Activated T-cell treated with anti-CD3 and anti-CD28 coated beads for 1 hour (primary cell): Measurements from ENCODE around the gene SRGAP1.

ENCODE experiments used
- DNase-seq: peaks from one replicate; pipeline ENCODE4 v3.0.0-alpha.2; 2020; ENCODE audit warnings: low read depth

SRGAP1 gene

GRCh38 chr12:63844391-63845341 lies at the start of gene SRGAP1:
TSS of gene SRGAP1 (plus strand) at chr12:63844700. CDS start at chr12:63844817, 117 bp downstream.
- no peak for DNase-seq

- DNase-seq = no peak
Measured at GRCh38 chr12:63795032-63795687, 49.3 kb upstream of the SRGAP1 start.

- no peak for DNase-seq
Measured at GRCh38 chr12:63795944-63796343, 48.6 kb upstream of the SRGAP1 start.

- no peak for DNase-seq
Measured at GRCh38 chr12:63802012-63802608, 42.4 kb upstream of the SRGAP1 start.

GRCh38 chr12:63804746-63805145 lies 39.8 kb upstream of the SRGAP1 start:
- no peak for DNase-seq

- no peak for DNase-seq
Measured at GRCh38 chr12:63805704-63806672, 38.5 kb upstream of the SRGAP1 start.

GRCh38 chr12:63808631-63809030 lies 35.9 kb upstream of the SRGAP1 start:
- DNase-seq = no peak

- DNase-seq = no peak
Measured at GRCh38 chr12:63809566-63809965, 34.9 kb upstream of the SRGAP1 start.

GRCh38 chr12:63811334-63811733 lies 33.2 kb upstream of the SRGAP1 start:
- DNase-seq = no peak

- no peak for DNase-seq
Measured at GRCh38 chr12:63811755-63812154, 32.7 kb upstream of the SRGAP1 start.

GRCh38 chr12:63814146-63814772 lies 30.2 kb upstream of the SRGAP1 start:
- no peak for DNase-seq

- DNase-seq = no peak
Measured at GRCh38 chr12:63815482-63815852, 29.0 kb upstream of the SRGAP1 start.

GRCh38 chr12:63816031-63816430 lies 28.5 kb upstream of the SRGAP1 start:
- no peak for DNase-seq

GRCh38 chr12:63820427-63820826 lies 24.1 kb upstream of the SRGAP1 start:
- no peak for DNase-seq

GRCh38 chr12:63821781-63822251 lies 22.7 kb upstream of the SRGAP1 start:
- DNase-seq = no peak

- no peak for DNase-seq
Measured at GRCh38 chr12:63822352-63822751, 22.1 kb upstream of the SRGAP1 start.

- DNase-seq = no peak
Measured at GRCh38 chr12:63823040-63823439, 21.5 kb upstream of the SRGAP1 start.

GRCh38 chr12:63826006-63826585 lies 18.4 kb upstream of the SRGAP1 start:
- DNase-seq = no peak

GRCh38 chr12:63828867-63829266 lies 15.6 kb upstream of the SRGAP1 start:
- no peak for DNase-seq

- no peak for DNase-seq
Measured at GRCh38 chr12:63836046-63836445, 8.5 kb upstream of the SRGAP1 start.

- DNase-seq = no peak
Measured at GRCh38 chr12:63836936-63837335, 7.6 kb upstream of the SRGAP1 start.
